ENCODE measurements around the gene RSBN1.

DNA sequence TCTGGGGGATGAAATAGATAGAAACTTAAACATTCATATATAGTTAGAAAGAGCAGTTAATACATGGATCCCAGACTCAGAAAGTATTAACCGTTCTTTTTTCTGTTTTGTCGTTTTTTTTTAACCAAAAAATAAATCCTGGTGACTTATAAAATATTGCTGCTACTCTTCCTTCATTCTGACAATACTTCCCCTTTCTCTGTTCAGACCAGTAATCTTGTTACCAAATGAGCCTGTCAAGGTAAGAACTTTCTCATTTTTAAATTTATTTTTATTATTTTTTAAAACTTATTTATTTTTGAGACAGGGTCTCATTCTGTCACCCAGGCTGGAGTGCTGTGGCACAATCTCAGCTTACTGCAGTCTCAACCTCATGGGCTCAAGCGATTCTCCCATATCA is 45.5 kb upstream of the RSBN1 start:
- TF ChIP-seq, protein P1, sequence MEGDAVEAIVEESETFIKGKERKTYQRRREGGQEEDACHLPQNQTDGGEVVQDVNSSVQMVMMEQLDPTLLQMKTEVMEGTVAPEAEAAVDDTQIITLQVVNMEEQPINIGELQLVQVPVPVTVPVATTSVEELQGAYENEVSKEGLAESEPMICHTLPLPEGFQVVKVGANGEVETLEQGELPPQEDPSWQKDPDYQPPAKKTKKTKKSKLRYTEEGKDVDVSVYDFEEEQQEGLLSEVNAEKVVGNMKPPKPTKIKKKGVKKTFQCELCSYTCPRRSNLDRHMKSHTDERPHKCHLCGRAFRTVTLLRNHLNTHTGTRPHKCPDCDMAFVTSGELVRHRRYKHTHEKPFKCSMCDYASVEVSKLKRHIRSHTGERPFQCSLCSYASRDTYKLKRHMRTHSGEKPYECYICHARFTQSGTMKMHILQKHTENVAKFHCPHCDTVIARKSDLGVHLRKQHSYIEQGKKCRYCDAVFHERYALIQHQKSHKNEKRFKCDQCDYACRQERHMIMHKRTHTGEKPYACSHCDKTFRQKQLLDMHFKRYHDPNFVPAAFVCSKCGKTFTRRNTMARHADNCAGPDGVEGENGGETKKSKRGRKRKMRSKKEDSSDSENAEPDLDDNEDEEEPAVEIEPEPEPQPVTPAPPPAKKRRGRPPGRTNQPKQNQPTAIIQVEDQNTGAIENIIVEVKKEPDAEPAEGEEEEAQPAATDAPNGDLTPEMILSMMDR (IDR thresholded peaks at IDR 0.05; ENCODE audit: low read length): no peak
- no peak for TF ChIP-seq EZH2 (IDR thresholded peaks at IDR 0.05; ENCODE audit: borderline replicate concordance, low read length)
